Measurements from ENCODE around the gene RXRA.

DNA sequence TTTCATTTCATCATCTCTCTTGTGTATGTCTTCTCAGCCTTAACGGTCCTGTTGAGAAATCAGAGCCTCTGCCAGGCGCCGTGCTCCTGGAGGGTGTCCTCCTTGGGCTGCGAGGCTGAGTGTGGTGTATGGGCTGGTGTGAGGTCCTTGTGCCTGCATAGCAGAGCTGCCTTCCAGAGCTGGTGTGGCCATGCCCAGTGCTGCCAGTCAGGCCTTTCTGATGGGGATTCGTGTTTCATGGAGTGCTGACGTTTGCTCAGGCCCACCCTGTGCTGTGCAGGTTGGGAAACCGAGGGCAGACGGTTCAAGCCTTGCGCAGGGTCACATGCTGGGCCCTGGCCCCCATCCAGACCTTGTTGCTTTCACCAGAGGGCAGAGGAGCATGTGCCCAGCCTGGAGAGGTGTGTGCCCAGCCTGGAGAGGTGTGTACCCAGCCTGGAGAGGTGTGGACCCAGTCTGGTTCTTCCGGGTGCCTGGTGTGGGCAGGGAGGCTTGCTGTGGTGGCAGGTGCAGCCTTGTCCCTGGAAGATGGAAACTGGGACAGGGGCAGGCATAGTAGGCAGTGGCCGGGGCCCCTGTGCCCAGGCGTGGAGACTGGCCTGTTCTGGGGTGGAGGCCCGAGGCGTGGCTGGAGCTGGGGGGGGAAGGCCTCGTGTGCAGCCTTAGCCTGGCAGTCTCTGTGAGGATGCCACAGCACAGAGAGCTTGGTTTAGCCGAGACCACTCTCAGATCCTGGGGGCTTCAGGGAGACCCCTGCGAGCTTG lies 84.0 kb downstream of the RXRA start:
- TF ChIP-seq POLR2AphosphoS5 (IDR thresholded peaks at IDR 0.05; ENCODE audit: low read depth, low read length) (no peak), YY1 (IDR thresholded peaks at IDR 0.05; ENCODE audit: low read depth) (no peak), GATA2 (CRISPR knock-in tag; IDR thresholded peaks at IDR 0.05) (no peak), JUND (IDR thresholded peaks at IDR 0.05) (no peak), EZH2phosphoT487 (IDR thresholded peaks at IDR 0.05; ENCODE audit: borderline replicate concordance, low read depth) (no peak), FOXJ3 (CRISPR knock-in tag; IDR thresholded peaks at IDR 0.05) (no peak)
- TF ChIP-seq, protein P1, sequence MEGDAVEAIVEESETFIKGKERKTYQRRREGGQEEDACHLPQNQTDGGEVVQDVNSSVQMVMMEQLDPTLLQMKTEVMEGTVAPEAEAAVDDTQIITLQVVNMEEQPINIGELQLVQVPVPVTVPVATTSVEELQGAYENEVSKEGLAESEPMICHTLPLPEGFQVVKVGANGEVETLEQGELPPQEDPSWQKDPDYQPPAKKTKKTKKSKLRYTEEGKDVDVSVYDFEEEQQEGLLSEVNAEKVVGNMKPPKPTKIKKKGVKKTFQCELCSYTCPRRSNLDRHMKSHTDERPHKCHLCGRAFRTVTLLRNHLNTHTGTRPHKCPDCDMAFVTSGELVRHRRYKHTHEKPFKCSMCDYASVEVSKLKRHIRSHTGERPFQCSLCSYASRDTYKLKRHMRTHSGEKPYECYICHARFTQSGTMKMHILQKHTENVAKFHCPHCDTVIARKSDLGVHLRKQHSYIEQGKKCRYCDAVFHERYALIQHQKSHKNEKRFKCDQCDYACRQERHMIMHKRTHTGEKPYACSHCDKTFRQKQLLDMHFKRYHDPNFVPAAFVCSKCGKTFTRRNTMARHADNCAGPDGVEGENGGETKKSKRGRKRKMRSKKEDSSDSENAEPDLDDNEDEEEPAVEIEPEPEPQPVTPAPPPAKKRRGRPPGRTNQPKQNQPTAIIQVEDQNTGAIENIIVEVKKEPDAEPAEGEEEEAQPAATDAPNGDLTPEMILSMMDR (IDR thresholded peaks at IDR 0.05), result no peak
- TF ChIP-seq, protein P2, sequence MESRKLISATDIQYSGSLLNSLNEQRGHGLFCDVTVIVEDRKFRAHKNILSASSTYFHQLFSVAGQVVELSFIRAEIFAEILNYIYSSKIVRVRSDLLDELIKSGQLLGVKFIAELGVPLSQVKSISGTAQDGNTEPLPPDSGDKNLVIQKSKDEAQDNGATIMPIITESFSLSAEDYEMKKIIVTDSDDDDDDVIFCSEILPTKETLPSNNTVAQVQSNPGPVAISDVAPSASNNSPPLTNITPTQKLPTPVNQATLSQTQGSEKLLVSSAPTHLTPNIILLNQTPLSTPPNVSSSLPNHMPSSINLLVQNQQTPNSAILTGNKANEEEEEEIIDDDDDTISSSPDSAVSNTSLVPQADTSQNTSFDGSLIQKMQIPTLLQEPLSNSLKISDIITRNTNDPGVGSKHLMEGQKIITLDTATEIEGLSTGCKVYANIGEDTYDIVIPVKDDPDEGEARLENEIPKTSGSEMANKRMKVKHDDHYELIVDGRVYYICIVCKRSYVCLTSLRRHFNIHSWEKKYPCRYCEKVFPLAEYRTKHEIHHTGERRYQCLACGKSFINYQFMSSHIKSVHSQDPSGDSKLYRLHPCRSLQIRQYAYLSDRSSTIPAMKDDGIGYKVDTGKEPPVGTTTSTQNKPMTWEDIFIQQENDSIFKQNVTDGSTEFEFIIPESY (IDR thresholded peaks at IDR 0.05; ENCODE audit: borderline replicate concordance, low read depth), result no peak
